NCI-H748 (cell line): ENCODE results near the gene MGMT.

ENCODE experiments used
- DNase-seq: peaks from one replicate; lab custom pipeline; 2025; ENCODE audit not compliant: unreplicated experiment; lab: John Stamatoyannopoulos, UW

MGMT gene

GRCh38 chr10:129494176-129494575, 27.1 kb downstream of the MGMT start:
- DNase-seq, result no peak

- no peak for DNase-seq
Measured at GRCh38 chr10:129494740-129495139, 27.7 kb downstream of the MGMT start.

GRCh38 chr10:129495256-129495655, 28.2 kb downstream of the MGMT start:
- no peak for DNase-seq

- no peak for DNase-seq
Measured at GRCh38 chr10:129495698-129496097, 28.7 kb downstream of the MGMT start.

GRCh38 chr10:129497013-129497412, 30.0 kb downstream of the MGMT start:
- DNase-seq, result no peak

GRCh38 chr10:129498680-129499079, 31.6 kb downstream of the MGMT start:
- DNase-seq, result no peak

GRCh38 chr10:129500617-129501339, 33.7 kb downstream of the MGMT start:
- no peak for DNase-seq

GRCh38 chr10:129501652-129502436, 34.8 kb downstream of the MGMT start:
- DNase-seq, result peak; percentile 35

- DNase-seq, result no peak
Measured at GRCh38 chr10:129502448-129502847, 35.4 kb downstream of the MGMT start.

- no peak for DNase-seq
Measured at GRCh38 chr10:129505500-129506075, 38.5 kb downstream of the MGMT start.

- no peak for DNase-seq
Measured at GRCh38 chr10:129506101-129506797, 39.2 kb downstream of the MGMT start.

GRCh38 chr10:129507216-129507889, 40.3 kb downstream of the MGMT start:
- no peak for DNase-seq

GRCh38 chr10:129509155-129509554, 42.1 kb downstream of the MGMT start:
- no peak for DNase-seq

- no peak for DNase-seq
Measured at GRCh38 chr10:129509835-129510234, 42.8 kb downstream of the MGMT start.

GRCh38 chr10:129511086-129511485, 44.0 kb downstream of the MGMT start:
- DNase-seq, result no peak

GRCh38 chr10:129511758-129512157, 44.7 kb downstream of the MGMT start:
- DNase-seq, result no peak

GRCh38 chr10:129513312-129513711, 46.3 kb downstream of the MGMT start:
- no peak for DNase-seq

- DNase-seq, result no peak
Measured at GRCh38 chr10:129514568-129515451, 47.8 kb downstream of the MGMT start.

- DNase-seq, result no peak
Measured at GRCh38 chr10:129516846-129517679, 50.0 kb downstream of the MGMT start.
